HepG2 (cell line): ENCODE measurements around the gene GSK3A. TPM values are rescaled to one million over a fixed set of nuclear protein-coding genes. Genes with fewer than 3 reads are reported as not detected.

Source experiments
- ARNT2 ChIP-seq: sonication (generic); formaldehyde crosslinking; IDR thresholded peaks from 2 replicates; pipeline ENCODE4 v1.8.0; 2022; ENCODE audit warnings: mild to moderate bottlenecking, low read depth, missing genetic modification reagents, moderate library complexity
- ATF1 ChIP-seq: IDR thresholded peaks from 2 replicates; pipeline ENCODE4 v1.6.1; 2016; ENCODE audit warnings: mild to moderate bottlenecking, control low read depth
- ELF1 ChIP-seq: sonication (generic); formaldehyde crosslinking; IDR thresholded peaks from 2 replicates; pipeline ENCODE4 v1.4.0; 2020; ENCODE audit warnings: missing genetic modification reagents
- ETV5 ChIP-seq: IDR thresholded peaks from 2 replicates; pipeline ENCODE4 v1.6.1; 2018; ENCODE audit warnings: missing biosample characterization, missing genetic modification reagents, inconsistent platforms, borderline replicate concordance
- GFI1 ChIP-seq: sonication (generic); formaldehyde crosslinking; IDR thresholded peaks from 2 replicates; pipeline ENCODE4 v1.5.0; 2020; ENCODE audit warnings: missing genetic modification reagents, mild to moderate bottlenecking, borderline replicate concordance
- HMG20A ChIP-seq: IDR thresholded peaks from 2 replicates; pipeline ENCODE4 v1.6.1; 2016; ENCODE audit warnings: borderline replicate concordance
- NCOR1 ChIP-seq: fragments of 200-600 bp; sonication (generic); IDR thresholded peaks from 2 replicates; pipeline ENCODE4 v1.7.0; 2017; ENCODE audit warnings: antibody characterized with exemption, low read length, borderline replicate concordance
- PPARG ChIP-seq: conservative IDR thresholded peaks from 2 replicates; pipeline ENCODE4 v1.6.1; 2016; ENCODE audit warnings: missing biosample characterization, missing genetic modification reagents
- SP2 ChIP-seq: sonication (generic); formaldehyde crosslinking; IDR thresholded peaks from 2 replicates; pipeline ENCODE4 v1.5.1; 2020; ENCODE audit warnings: mild to moderate bottlenecking, missing genetic modification reagents
- TBP ChIP-seq: sonication (generic); formaldehyde crosslinking; IDR thresholded peaks from 2 replicates; pipeline ENCODE4 v1.5.0; 2020; ENCODE audit warnings: missing genetic modification reagents
- THAP11 ChIP-seq: IDR thresholded peaks from 2 replicates; pipeline ENCODE4 v1.6.1; 2016; ENCODE audit warnings: missing biosample characterization, missing genetic modification reagents
- ZNF30 ChIP-seq: sonication (generic); formaldehyde crosslinking; IDR thresholded peaks from 2 replicates; pipeline ENCODE4 v1.5.0; 2020; ENCODE audit warnings: mild to moderate bottlenecking, missing genetic modification reagents
- ZNF441 ChIP-seq: sonication (generic); formaldehyde crosslinking; IDR thresholded peaks from 2 replicates; pipeline ENCODE4 v1.7.0; 2021; ENCODE audit warnings: missing genetic modification reagents, borderline replicate concordance
- ZNF460 ChIP-seq: sonication (generic); formaldehyde crosslinking; IDR thresholded peaks from 2 replicates; pipeline ENCODE4 v1.5.1; 2020; ENCODE audit warnings: missing genetic modification reagents, mild to moderate bottlenecking, borderline replicate concordance
- ZNF564 ChIP-seq: sonication (generic); formaldehyde crosslinking; IDR thresholded peaks from 2 replicates; pipeline ENCODE4 v1.8.1; 2023; ENCODE audit warnings: mild to moderate bottlenecking, missing genetic modification reagents
- ZNF569 ChIP-seq: sonication (generic); formaldehyde crosslinking; IDR thresholded peaks from 2 replicates; pipeline ENCODE4 v1.5.0; 2020; ENCODE audit warnings: mild to moderate bottlenecking, missing genetic modification reagents, moderate library complexity, borderline replicate concordance
- ZNF674 ChIP-seq: sonication (generic); formaldehyde crosslinking; IDR thresholded peaks from 2 replicates; pipeline ENCODE4 v1.5.0; 2020; ENCODE audit warnings: low read depth, mild to moderate bottlenecking, missing genetic modification reagents
- ZNF720 ChIP-seq: sonication (generic); formaldehyde crosslinking; IDR thresholded peaks from 2 replicates; pipeline ENCODE4 v1.4.0; 2020; ENCODE audit warnings: missing genetic modification reagents
- ZNF883 ChIP-seq: sonication (generic); formaldehyde crosslinking; IDR thresholded peaks from 2 replicates; pipeline ENCODE4 v1.5.1; 2020; ENCODE audit warnings: mild to moderate bottlenecking, missing genetic modification reagents; ENCODE audit errors: not compliant biosample characterization
- ZSCAN20 ChIP-seq: sonication (generic); formaldehyde crosslinking; IDR thresholded peaks from 2 replicates; pipeline ENCODE4 v1.4.0; 2020; ENCODE audit warnings: missing genetic modification reagents, mild to moderate bottlenecking, borderline replicate concordance
- ZSCAN21 ChIP-seq: sonication (generic); formaldehyde crosslinking; IDR thresholded peaks from 2 replicates; pipeline ENCODE4 v1.8.0; 2022; ENCODE audit warnings: mild to moderate bottlenecking, missing genetic modification reagents, moderate library complexity, borderline replicate concordance
- ZSCAN22 ChIP-seq: sonication (generic); formaldehyde crosslinking; IDR thresholded peaks from 2 replicates; pipeline ENCODE4 v1.4.0; 2020; ENCODE audit warnings: mild to moderate bottlenecking, missing genetic modification reagents
- polyA plus RNA-seq, 8 experiments: library from polyadenylated mRNA; depleted of rRNA in 3 of 8; stranded (reverse) in 7 of 8; unstranded in 1 of 8; fragments of >200 nt; fragmentation: Illumina TruSeq in 4 of 8; extraction: Trizol in 4 of 8; gene quantifications; 2 replicates each; pipeline versions ENCODE4 v1.2.1 to v1.2.3, GENCODE V29; 2011 to 2016; ENCODE audit warnings: low read depth in 4 of 8, missing spikeins in 1 of 8, mixed read lengths in 1 of 8; ENCODE audit not compliant: insufficient read depth in 1 of 8
- total RNA-seq, 5 experiments: library from RNA; depleted of rRNA; stranded (reverse); fragments of >200 nt; fragmentation: Illumina TruSeq; extraction: Trizol; gene quantifications; 2 replicates each; pipeline ENCODE4 v1.2.3, GENCODE V29; 2016; ENCODE audit warnings: low read depth in 1 of 5
- TF ChIP-seq, protein P1 (sequence below): IDR thresholded peaks from 2 replicates; pipeline ENCODE4 v1.6.1; 2016; ENCODE audit warnings: missing compliant biosample characterization, missing genetic modification reagents, borderline replicate concordance
- TF ChIP-seq, protein P2 (sequence below): sonication (generic); formaldehyde crosslinking; conservative IDR thresholded peaks from 2 replicates; pipeline ENCODE4 v1.8.0; 2022; ENCODE audit warnings: missing genetic modification reagents
- TF ChIP-seq, protein P3 (sequence below), 2 experiments: sonication (generic) in 1 of 2; formaldehyde crosslinking in 1 of 2; IDR thresholded peaks; 2 replicates each; pipeline versions ENCODE4 v1.5.1 to v1.6.1; 2011 to 2020; ENCODE audit warnings: borderline replicate concordance in 1 of 2, low read depth in 1 of 2, low read length in 1 of 2, mild to moderate bottlenecking in 1 of 2, missing genetic modification reagents in 1 of 2, moderate library complexity in 1 of 2

Gene GSK3A
- total and polyA plus RNA-seq, 2 of the 13 experiments (the other 11 are each of a cell fraction or from before 2014, with no cell fraction given) = 16.9 to 52.5 TPM

GRCh38 chr19:42254850-42255765, 12.7 kb upstream of the GSK3A start, which contains the start of gene ERF (continued):
- TF ChIP-seq TBP (CRISPR knock-in tag) = no peak
- TF ChIP-seq ETV5 (CRISPR knock-in tag) = no peak; the same call in 1 of the 2 replicates
- no peak for TF ChIP-seq NCOR1
- no peak for TF ChIP-seq GFI1 (CRISPR knock-in tag)
- TF ChIP-seq ZNF460 (CRISPR knock-in tag) = no peak
- no peak for TF ChIP-seq ZNF569
- no peak for TF ChIP-seq ZNF674 (CRISPR knock-in tag)
- TF ChIP-seq ARNT2 (CRISPR knock-in tag) = peak; percentile 42; the same call in 1 of the 2 replicates
- no peak for TF ChIP-seq ZNF883 (CRISPR knock-in tag)
- TF ChIP-seq ZNF564 = no peak
- TF ChIP-seq HMG20A (CRISPR knock-in tag) = no peak
- TF ChIP-seq ZSCAN20 = no peak
- no peak for TF ChIP-seq ZNF30 (CRISPR knock-in tag)
- TF ChIP-seq ELF1 (CRISPR knock-in tag) = no peak
- TF ChIP-seq, protein P1, sequence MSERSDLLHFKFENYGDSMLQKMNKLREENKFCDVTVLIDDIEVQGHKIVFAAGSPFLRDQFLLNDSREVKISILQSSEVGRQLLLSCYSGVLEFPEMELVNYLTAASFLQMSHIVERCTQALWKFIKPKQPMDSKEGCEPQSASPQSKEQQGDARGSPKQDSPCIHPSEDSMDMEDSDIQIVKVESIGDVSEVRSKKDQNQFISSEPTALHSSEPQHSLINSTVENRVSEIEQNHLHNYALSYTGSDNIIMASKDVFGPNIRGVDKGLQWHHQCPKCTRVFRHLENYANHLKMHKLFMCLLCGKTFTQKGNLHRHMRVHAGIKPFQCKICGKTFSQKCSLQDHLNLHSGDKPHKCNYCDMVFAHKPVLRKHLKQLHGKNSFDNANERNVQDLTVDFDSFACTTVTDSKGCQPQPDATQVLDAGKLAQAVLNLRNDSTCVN = no peak
- TF ChIP-seq SP2 (CRISPR knock-in tag) = peak; percentile 86
- no peak for TF ChIP-seq ZSCAN22 (CRISPR knock-in tag)
- TF ChIP-seq, protein P2, sequence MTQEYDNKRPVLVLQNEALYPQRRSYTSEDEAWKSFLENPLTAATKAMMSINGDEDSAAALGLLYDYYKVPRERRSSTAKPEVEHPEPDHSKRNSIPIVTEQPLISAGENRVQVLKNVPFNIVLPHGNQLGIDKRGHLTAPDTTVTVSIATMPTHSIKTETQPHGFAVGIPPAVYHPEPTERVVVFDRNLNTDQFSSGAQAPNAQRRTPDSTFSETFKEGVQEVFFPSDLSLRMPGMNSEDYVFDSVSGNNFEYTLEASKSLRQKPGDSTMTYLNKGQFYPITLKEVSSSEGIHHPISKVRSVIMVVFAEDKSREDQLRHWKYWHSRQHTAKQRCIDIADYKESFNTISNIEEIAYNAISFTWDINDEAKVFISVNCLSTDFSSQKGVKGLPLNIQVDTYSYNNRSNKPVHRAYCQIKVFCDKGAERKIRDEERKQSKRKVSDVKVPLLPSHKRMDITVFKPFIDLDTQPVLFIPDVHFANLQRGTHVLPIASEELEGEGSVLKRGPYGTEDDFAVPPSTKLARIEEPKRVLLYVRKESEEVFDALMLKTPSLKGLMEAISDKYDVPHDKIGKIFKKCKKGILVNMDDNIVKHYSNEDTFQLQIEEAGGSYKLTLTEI = no peak
- TF ChIP-seq ATF1 (CRISPR knock-in tag) = no peak
- TF ChIP-seq ZSCAN21 = no peak
- TF ChIP-seq ZNF720 = no peak
- no peak for TF ChIP-seq PPARG (CRISPR knock-in tag)
- TF ChIP-seq, protein P3, sequence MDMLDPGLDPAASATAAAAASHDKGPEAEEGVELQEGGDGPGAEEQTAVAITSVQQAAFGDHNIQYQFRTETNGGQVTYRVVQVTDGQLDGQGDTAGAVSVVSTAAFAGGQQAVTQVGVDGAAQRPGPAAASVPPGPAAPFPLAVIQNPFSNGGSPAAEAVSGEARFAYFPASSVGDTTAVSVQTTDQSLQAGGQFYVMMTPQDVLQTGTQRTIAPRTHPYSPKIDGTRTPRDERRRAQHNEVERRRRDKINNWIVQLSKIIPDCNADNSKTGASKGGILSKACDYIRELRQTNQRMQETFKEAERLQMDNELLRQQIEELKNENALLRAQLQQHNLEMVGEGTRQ (IDR thresholded peaks at IDR 0.05; ENCODE audit: low read depth, low read length) = no peak
- TF ChIP-seq, protein P3 (CRISPR knock-in tag; IDR thresholded peaks at IDR 0.05; ENCODE audit: borderline replicate concordance) = no peak
- TF ChIP-seq ZNF441 (CRISPR knock-in tag) = no peak
- TF ChIP-seq THAP11 = peak; percentile 72
